Duodenal mucosa (tissue), 2 donors: Measurements from ENCODE around the gene SLX4IP.
A peak's percentile ranks its signal among the peaks of the same experiment; 100 is the strongest.

ENCODE experiments used
- H3K27ac ChIP-seq: one replicate; pipeline ENCODE4 v1.7.0; 2013; ENCODE audit warnings: low read depth, low read length
- H3K27me3 ChIP-seq, 2 donors: one replicate each; pipeline ENCODE4 v1.7.0; 2013; ENCODE audit warnings: low read length in 2 of 2, control low read depth in 1 of 2; ENCODE audit not compliant: insufficient read depth in 2 of 2, control insufficient read depth in 1 of 2
- H3K36me3 ChIP-seq, 2 donors: one replicate each; pipeline ENCODE4 v1.7.0; 2013; ENCODE audit warnings: low read length in 2 of 2, control low read depth in 1 of 2; ENCODE audit not compliant: insufficient read depth in 2 of 2, control insufficient read depth in 1 of 2
- H3K4me1 ChIP-seq, 2 donors: one replicate each; pipeline ENCODE4 v1.7.0; 2013; ENCODE audit warnings: low read length in 2 of 2, control low read depth in 1 of 2; ENCODE audit not compliant: insufficient read depth in 2 of 2, control insufficient read depth in 1 of 2
- H3K4me3 ChIP-seq, 2 donors: one replicate each; pipeline ENCODE4 v1.7.0; 2013; ENCODE audit warnings: low read length in 2 of 2, low read depth in 1 of 2
- H3K9ac ChIP-seq, 2 donors: one replicate each; pipeline ENCODE4 v1.7.0; 2013; ENCODE audit warnings: low read length in 2 of 2, low read depth in 1 of 2
- H3K9me3 ChIP-seq, 2 donors: one replicate each; pipeline ENCODE4 v1.7.0; 2013; ENCODE audit warnings: low read length in 2 of 2, control low read depth in 1 of 2; ENCODE audit not compliant: control insufficient read depth in 1 of 2

Gene SLX4IP

GRCh38 chr20:10428008-10428407 lies 7.1 kb upstream of the SLX4IP start:
- Histone ChIP-seq H3K4me1 (peaks cover 24 to 39% of the 10 kb centered on the region in 2 donors), H3K9ac (no peak overlapping the region), H3K36me3 (peaks cover 0 to 5% of the 10 kb centered on the region in 2 donors), H3K27ac (no peak overlapping the region), H3K9me3 (no peaks in the 10 kb centered on the region), H3K27me3 (no peaks in the 10 kb centered on the region), H3K4me3 (no peak overlapping the region)

DNA sequence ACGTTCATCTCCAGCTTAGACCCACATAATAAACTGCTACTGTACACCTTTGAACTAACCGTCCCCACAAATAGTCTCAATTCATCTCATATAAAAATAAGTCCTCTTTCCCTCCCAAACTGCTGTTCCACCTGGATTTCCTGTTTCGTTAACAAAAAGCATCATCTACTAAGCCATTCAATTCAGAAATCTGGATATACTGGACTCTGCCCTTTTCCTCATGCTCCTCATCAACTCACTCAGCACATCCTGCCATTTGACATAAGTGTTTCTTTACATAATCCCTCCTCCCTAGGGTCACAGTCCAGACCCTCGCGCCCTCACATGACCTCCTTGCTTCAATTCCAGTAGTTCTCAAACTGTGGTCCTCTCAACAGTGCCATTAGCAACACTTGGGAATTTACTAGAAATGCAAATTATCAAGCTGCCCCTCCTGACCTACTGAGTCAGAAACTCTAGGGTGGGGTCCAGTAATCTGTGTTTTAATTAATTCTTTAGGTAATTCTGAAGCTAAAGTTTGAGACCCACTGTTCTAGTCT lies 5.6 kb upstream of the SLX4IP start:
- H3K36me3 ChIP-seq = peaks cover 0 to 5% of the 10 kb centered on the region in 2 donors
- peaks cover 24 to 40% of the 10 kb centered on the region in 2 donors for H3K4me1 ChIP-seq
- H3K4me3 ChIP-seq = peak overlapping the region in 1 of 2 donors; percentile 17
- no peak overlapping the region for H3K9ac ChIP-seq
- no peaks in the 10 kb centered on the region for H3K27me3 ChIP-seq
- H3K27ac ChIP-seq = no peak overlapping the region
- H3K9me3 ChIP-seq = no peaks in the 10 kb centered on the region

DNA sequence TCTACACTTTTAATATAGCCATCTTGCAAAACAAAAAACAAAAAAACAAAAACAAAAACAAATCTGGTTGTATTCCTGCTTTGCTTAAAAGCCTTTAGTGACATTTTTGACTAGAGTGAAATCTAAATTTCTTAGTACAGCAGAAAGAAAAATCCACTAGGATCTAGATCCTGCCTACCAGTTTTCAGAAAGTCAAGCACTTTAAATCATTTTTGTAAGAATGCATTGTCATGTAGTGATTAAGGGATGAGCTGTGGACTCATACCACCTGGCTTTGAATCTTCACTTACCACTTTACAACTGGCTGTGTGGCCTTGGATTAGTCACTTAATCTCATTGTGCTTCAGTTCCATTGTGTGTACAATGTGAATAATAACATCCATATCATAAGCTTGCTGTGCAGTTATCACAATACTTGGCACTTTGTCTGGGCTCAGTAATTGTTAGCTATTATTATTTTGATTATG lies 5.1 kb upstream of the SLX4IP start:
- H3K36me3 ChIP-seq = peaks cover 0 to 5% of the 10 kb centered on the region in 2 donors
- no peaks in the 10 kb centered on the region for H3K27me3 ChIP-seq
- peaks cover 24 to 40% of the 10 kb centered on the region in 2 donors for H3K4me1 ChIP-seq
- no peak overlapping the region for H3K27ac ChIP-seq
- no peaks in the 10 kb centered on the region for H3K9me3 ChIP-seq
- no peak overlapping the region for H3K4me3 ChIP-seq
- H3K9ac ChIP-seq = no peak overlapping the region

- Histone ChIP-seq H3K36me3 (peaks cover 0 to 5% of the 10 kb centered on the region in 2 donors), H3K4me1 (peaks cover 27 to 40% of the 10 kb centered on the region in 2 donors), H3K27ac (no peak overlapping the region), H3K9me3 (no peaks in the 10 kb centered on the region), H3K9ac (no peak overlapping the region), H3K4me3 (no peak overlapping the region), H3K27me3 (no peaks in the 10 kb centered on the region)
These were observed 4.4 kb upstream of the SLX4IP start for GRCh38 chr20:10430704-10431103.

DNA sequence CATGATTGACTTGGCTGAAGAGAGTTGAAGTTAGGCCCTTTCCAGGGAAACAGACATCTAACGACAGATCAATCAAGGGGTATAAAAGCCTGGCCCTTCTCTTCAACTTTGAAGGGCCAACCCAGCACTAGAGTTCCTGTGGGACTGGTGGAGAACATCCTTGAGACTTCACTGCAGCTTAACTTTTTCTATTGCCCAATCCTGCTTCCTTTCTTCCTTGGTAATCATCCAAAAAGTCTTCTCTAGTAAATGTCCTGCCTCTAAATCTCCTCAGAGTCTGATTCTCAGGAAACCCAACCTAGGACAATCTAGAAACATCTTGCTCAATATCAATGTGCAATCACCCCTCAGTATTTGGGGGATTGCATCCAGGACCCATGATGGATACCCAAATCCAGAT lies 3.0 kb upstream of the SLX4IP start:
- H3K27me3 ChIP-seq = no peaks in the 10 kb centered on the region
- H3K9me3 ChIP-seq = no peaks in the 10 kb centered on the region
- no peak overlapping the region for H3K27ac ChIP-seq
- H3K36me3 ChIP-seq = no peaks in the 10 kb centered on the region
- H3K4me1 ChIP-seq = peaks cover 31 to 40% of the 10 kb centered on the region in 2 donors
- H3K4me3 ChIP-seq = peak overlapping the region in 1 of 2 donors; percentile 17
- H3K9ac ChIP-seq = no peak overlapping the region

DNA sequence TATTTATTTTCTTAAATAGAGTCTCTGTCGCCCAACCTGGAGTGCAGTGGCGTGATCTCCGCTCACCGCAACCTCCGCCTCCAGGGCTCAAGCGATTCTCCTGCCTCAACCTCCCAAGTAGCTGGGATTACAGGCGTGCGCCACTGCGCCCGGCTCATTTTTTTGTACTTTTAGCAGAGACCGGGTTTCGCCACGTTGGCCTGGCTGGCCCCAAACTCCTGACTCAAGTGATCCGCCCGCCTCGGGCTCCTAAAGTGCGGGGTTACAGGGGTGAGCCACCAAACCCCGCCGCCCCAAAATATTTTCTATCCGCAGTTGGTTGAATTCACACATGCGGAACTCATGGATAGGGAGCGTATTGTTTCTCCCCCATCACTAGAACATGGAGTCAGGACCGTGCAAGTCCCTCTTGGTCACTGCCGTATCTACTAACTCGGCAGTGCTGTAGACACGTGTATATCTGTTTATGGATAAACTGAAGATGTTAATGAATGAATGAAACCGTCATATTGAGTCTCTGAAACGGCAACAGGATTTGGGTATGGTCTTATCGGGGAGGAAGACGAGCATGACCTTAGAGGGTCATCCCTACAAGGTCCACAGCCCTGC lies 2.0 kb upstream of the SLX4IP start:
- no peaks in the 10 kb centered on the region for H3K27me3 ChIP-seq
- no peaks in the 10 kb centered on the region for H3K36me3 ChIP-seq
- H3K27ac ChIP-seq = peak overlapping the region; percentile 89
- H3K4me1 ChIP-seq = peaks cover 31 to 35% of the 10 kb centered on the region in 2 donors
- H3K9me3 ChIP-seq = no peaks in the 10 kb centered on the region
- peak overlapping the region; percentile 88 to 98 for H3K4me3 ChIP-seq
- H3K9ac ChIP-seq = peak overlapping the region; percentile 93 to 97

GRCh38 chr20:10433623-10434466 lies 1.3 kb upstream of the SLX4IP start, which contains the start of gene MKKS:
Gene MKKS (minus strand): TSS chr20:10434222. CDS start chr20:10413514, 20,708 bp downstream.
- H3K27me3 ChIP-seq = no peaks in the 10 kb centered on the region
- H3K9ac ChIP-seq = peak within 1 kb of the TSS; percentile 93 to 97
- H3K9me3 ChIP-seq = no peaks in the 10 kb centered on the region
- H3K36me3 ChIP-seq = no peaks in the 10 kb centered on the region
- H3K4me1 ChIP-seq = peaks cover 28 to 31% of the 10 kb centered on the region in 2 donors
- peak within 1 kb of the TSS; percentile 89 for H3K27ac ChIP-seq
- H3K4me3 ChIP-seq = peak within 1 kb of the TSS; percentile 88 to 98

DNA sequence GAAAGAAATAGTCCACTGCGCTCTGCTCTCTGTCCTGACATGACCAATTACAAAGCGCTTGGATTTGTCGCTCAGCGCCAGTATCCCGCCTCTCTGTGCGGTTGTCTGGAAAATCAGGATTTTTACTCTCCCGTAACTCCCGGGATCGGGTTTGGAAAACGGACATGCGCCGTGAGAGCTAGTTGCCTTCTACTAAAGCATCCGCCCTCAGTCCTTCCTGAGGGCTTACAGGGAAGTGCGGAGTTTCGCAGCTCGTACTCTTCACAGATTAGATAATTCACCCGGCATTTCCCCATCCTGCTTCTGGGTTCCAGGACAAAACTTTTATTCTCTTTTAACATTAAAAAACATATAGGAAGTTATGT lies 656 bp upstream of the SLX4IP start:
- Histone ChIP-seq H3K9ac (peak overlapping the region; percentile 93 to 97), H3K36me3 (no peaks in the 10 kb centered on the region), H3K27ac (peak overlapping the region; percentile 89), H3K27me3 (no peaks in the 10 kb centered on the region), H3K4me1 (peaks cover 23 to 25% of the 10 kb centered on the region in 2 donors), H3K9me3 (no peaks in the 10 kb centered on the region), H3K4me3 (peak overlapping the region; percentile 88 to 98)

DNA sequence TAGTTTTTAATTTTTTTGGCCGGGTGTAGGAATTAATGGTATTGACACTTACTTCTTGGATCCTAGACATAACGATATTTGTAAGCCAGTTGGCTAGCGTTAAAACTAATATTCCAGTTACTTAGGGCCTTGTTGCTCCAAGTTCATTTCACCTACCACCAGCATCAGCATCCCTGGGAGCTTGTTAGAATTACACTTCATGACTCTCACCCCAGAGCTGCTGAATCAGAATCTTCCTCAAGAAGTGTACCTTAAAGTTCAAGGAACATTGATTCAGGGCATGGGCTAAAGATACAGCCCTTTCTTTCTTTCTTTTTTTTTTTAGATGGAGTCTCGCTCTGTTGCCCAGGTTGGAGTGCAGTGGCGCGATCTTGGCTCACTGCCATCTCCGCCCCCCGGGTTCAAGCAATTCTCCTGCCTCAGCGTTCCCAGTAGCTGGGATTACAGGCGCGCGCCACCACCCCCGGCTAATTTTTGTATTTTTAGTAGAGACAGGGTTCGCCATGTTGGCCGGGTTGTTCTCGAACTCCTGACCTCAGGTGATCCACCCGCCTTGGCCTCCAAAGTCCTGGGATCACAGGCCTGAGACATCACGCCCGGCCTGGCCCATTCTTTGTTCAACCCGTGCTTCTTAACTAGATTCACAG lies 1.1 kb downstream of the SLX4IP start:
- no peaks in the 10 kb centered on the region for H3K27me3 ChIP-seq
- no peaks in the 10 kb centered on the region for H3K36me3 ChIP-seq
- no peak overlapping the region for H3K27ac ChIP-seq
- peaks cover 13 to 14% of the 10 kb centered on the region in 2 donors for H3K4me1 ChIP-seq
- no peak overlapping the region for H3K9ac ChIP-seq
- no peaks in the 10 kb centered on the region for H3K9me3 ChIP-seq
- no peak overlapping the region for H3K4me3 ChIP-seq
